H1 (cell line): Measurements from ENCODE around the gene LRRC45. TPM values are rescaled to one million over a fixed set of nuclear protein-coding genes. Genes with fewer than 3 reads are reported as not detected.

Experiments used
- ASH2L ChIP-seq: fragments of 200-600, 300-600 bp; sonication (generic); IDR thresholded peaks from one replicate; pipeline ENCODE4 v1.7.1; 2017; ENCODE audit warnings: low read length
- CHD2 ChIP-seq: IDR thresholded peaks from 2 replicates; pipeline ENCODE4 v1.6.1; 2012; ENCODE audit warnings: low read length, improper control_type of control experiment
- RFX5 ChIP-seq: IDR thresholded peaks from 2 replicates; pipeline ENCODE4 v1.6.1; 2011; ENCODE audit warnings: low read depth, low read length, improper control_type of control experiment, borderline replicate concordance
- TEAD4 ChIP-seq: IDR thresholded peaks from 2 replicates; pipeline ENCODE4 v1.6.1; 2012; ENCODE audit warnings: low read depth, low read length, inconsistent platforms, mixed read lengths
- polyA plus RNA-seq, 7 experiments: library from polyadenylated mRNA; depleted of rRNA in 3 of 7; stranded (reverse) in 5 of 7; unstranded in 2 of 7; fragments of >200 nt in 5 of 7; fragments of 200-250 nt in 2 of 7; gene quantifications; 1 replicate in 5 of 7; 2 replicates in 1 of 7; 4 replicates in 1 of 7; pipeline versions ENCODE4 v1.2.1 to v1.2.3, GENCODE V29; 2011 to 2013; ENCODE audit warnings: missing spikeins in 2 of 7, mixed read lengths in 2 of 7
- total RNA-seq: library from RNA; stranded (reverse); fragmentation: NEBNext Ultra II Directional; extraction: Animal tissue kit (Norgen Biotek cat#: 25700); gene quantifications from 2 replicates; pipeline ENCODE4 v1.2.1, GENCODE V29; 2021
- TF ChIP-seq, protein P1 (sequence below): fragments of 300-600 bp; sonication (generic); IDR thresholded peaks from 2 replicates; pipeline ENCODE4 v1.7.1; 2012; ENCODE audit warnings: low read length, moderate library complexity, mild to moderate bottlenecking, inconsistent platforms; ENCODE audit not compliant: insufficient replicate concordance
- TF ChIP-seq, protein P2 (sequence below): IDR thresholded peaks from 2 replicates; pipeline ENCODE4 v1.6.1; 2012; ENCODE audit warnings: low read length, inconsistent platforms

The LRRC45 gene
- total and polyA plus RNA-seq, 2 of the 8 experiments (the other 6 are each of a cell fraction or from before 2014, with no cell fraction given), result 11.5 to 29.0 TPM

DNA sequence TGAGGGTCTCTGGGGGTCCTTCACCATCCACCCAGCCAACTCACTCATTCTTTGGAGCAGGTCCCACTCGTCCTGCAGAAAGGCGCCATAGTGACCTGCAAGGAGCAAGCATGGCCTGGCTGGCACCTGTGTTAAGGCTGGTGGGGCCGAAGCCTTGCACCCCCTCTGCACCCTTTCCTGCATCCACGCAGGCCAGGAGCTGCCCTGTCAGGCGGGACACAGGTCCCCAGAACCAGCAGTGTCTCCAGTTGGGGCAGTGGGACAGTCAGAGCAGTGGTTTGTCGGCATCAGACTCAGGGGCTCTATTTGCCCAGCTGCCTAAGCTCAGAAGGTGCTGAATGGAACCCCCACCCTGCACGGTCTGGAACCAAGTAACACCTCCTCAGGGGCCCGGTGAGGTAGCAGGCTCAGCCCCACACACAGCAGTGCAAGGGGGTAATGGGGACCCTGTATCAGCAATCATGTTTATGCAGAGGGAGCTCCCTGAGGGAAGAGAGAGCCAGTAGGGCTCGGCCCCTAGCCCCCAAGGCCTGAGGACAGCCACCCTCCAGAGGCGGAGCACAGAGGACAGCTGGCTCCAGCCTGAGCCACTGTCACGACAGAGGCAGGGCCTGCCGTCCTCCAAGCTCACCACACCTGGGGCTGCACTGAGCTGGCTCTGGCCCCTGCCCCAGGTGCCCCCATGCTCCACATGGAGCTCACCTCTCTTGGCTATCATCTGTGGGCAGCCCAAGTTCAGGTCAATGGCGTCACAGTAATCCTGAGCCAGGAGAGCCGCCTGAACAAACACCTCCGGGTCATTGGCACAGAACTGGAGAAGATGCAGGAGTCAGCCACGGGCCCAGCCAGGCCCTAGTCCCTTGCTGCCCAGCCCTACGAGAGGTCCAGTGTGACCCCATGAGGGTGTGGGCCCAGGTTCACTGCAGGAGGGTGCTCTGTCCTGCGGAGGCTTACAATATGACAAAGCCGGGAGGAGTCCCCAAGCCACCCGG lies 40.6 kb downstream of the LRRC45 start (continued):
- TF ChIP-seq, protein P1, sequence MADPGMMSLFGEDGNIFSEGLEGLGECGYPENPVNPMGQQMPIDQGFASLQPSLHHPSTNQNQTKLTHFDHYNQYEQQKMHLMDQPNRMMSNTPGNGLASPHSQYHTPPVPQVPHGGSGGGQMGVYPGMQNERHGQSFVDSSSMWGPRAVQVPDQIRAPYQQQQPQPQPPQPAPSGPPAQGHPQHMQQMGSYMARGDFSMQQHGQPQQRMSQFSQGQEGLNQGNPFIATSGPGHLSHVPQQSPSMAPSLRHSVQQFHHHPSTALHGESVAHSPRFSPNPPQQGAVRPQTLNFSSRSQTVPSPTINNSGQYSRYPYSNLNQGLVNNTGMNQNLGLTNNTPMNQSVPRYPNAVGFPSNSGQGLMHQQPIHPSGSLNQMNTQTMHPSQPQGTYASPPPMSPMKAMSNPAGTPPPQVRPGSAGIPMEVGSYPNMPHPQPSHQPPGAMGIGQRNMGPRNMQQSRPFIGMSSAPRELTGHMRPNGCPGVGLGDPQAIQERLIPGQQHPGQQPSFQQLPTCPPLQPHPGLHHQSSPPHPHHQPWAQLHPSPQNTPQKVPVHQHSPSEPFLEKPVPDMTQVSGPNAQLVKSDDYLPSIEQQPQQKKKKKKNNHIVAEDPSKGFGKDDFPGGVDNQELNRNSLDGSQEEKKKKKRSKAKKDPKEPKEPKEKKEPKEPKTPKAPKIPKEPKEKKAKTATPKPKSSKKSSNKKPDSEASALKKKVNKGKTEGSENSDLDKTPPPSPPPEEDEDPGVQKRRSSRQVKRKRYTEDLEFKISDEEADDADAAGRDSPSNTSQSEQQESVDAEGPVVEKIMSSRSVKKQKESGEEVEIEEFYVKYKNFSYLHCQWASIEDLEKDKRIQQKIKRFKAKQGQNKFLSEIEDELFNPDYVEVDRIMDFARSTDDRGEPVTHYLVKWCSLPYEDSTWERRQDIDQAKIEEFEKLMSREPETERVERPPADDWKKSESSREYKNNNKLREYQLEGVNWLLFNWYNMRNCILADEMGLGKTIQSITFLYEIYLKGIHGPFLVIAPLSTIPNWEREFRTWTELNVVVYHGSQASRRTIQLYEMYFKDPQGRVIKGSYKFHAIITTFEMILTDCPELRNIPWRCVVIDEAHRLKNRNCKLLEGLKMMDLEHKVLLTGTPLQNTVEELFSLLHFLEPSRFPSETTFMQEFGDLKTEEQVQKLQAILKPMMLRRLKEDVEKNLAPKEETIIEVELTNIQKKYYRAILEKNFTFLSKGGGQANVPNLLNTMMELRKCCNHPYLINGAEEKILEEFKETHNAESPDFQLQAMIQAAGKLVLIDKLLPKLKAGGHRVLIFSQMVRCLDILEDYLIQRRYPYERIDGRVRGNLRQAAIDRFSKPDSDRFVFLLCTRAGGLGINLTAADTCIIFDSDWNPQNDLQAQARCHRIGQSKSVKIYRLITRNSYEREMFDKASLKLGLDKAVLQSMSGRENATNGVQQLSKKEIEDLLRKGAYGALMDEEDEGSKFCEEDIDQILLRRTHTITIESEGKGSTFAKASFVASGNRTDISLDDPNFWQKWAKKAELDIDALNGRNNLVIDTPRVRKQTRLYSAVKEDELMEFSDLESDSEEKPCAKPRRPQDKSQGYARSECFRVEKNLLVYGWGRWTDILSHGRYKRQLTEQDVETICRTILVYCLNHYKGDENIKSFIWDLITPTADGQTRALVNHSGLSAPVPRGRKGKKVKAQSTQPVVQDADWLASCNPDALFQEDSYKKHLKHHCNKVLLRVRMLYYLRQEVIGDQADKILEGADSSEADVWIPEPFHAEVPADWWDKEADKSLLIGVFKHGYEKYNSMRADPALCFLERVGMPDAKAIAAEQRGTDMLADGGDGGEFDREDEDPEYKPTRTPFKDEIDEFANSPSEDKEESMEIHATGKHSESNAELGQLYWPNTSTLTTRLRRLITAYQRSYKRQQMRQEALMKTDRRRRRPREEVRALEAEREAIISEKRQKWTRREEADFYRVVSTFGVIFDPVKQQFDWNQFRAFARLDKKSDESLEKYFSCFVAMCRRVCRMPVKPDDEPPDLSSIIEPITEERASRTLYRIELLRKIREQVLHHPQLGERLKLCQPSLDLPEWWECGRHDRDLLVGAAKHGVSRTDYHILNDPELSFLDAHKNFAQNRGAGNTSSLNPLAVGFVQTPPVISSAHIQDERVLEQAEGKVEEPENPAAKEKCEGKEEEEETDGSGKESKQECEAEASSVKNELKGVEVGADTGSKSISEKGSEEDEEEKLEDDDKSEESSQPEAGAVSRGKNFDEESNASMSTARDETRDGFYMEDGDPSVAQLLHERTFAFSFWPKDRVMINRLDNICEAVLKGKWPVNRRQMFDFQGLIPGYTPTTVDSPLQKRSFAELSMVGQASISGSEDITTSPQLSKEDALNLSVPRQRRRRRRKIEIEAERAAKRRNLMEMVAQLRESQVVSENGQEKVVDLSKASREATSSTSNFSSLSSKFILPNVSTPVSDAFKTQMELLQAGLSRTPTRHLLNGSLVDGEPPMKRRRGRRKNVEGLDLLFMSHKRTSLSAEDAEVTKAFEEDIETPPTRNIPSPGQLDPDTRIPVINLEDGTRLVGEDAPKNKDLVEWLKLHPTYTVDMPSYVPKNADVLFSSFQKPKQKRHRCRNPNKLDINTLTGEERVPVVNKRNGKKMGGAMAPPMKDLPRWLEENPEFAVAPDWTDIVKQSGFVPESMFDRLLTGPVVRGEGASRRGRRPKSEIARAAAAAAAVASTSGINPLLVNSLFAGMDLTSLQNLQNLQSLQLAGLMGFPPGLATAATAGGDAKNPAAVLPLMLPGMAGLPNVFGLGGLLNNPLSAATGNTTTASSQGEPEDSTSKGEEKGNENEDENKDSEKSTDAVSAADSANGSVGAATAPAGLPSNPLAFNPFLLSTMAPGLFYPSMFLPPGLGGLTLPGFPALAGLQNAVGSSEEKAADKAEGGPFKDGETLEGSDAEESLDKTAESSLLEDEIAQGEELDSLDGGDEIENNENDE, result no peak
- TF ChIP-seq, protein P2, sequence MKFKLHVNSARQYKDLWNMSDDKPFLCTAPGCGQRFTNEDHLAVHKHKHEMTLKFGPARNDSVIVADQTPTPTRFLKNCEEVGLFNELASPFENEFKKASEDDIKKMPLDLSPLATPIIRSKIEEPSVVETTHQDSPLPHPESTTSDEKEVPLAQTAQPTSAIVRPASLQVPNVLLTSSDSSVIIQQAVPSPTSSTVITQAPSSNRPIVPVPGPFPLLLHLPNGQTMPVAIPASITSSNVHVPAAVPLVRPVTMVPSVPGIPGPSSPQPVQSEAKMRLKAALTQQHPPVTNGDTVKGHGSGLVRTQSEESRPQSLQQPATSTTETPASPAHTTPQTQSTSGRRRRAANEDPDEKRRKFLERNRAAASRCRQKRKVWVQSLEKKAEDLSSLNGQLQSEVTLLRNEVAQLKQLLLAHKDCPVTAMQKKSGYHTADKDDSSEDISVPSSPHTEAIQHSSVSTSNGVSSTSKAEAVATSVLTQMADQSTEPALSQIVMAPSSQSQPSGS, result no peak
- TF ChIP-seq CHD2 (no peak), RFX5 (no peak), ASH2L (no peak), TEAD4 (no peak)
